CD14-positive monocyte (primary cell): ENCODE data around the gene CTDSPL2. TPM values are rescaled to one million over a fixed set of nuclear protein-coding genes. Genes with fewer than 3 reads are reported as not detected.
"Not testable (repeated sequence)": the region's sequence is repeated elsewhere in the genome, so short reads cannot be mapped to it uniquely, and the experiment has no call there.

Experiments
- DNase-seq, 3 donors: peaks; one replicate each; pipeline ENCODE4 v3.0.0-alpha.2; 2011 to 2022
- H2AFZ ChIP-seq: 2 replicates; pipeline ENCODE4 v1.6.0; 2012; ENCODE audit warnings: mild to moderate bottlenecking, low read depth, low read length, inconsistent platforms; ENCODE audit not compliant: insufficient read depth, poor library complexity, severe bottlenecking
- H3K27ac ChIP-seq, 2 donors: 1 replicate in 1 of 2; 2 replicates in 1 of 2; pipeline ENCODE4 v1.5.1; 2012 to 2013; ENCODE audit warnings: low read length in 2 of 2, control low read depth in 1 of 2, inconsistent platforms in 1 of 2, low read depth in 1 of 2, mild to moderate bottlenecking in 1 of 2
- H3K27me3 ChIP-seq, 2 donors: one replicate each; pipeline versions ENCODE4 v1.6.0 to v1.6.1; 2011 to 2013; ENCODE audit warnings: low read length in 2 of 2; ENCODE audit not compliant: control insufficient read depth in 2 of 2, insufficient read depth in 2 of 2
- H3K36me3 ChIP-seq, 2 donors: replicated peaks in 1 of 2; 1 replicate in 1 of 2; 2 replicates in 1 of 2; pipeline versions ENCODE4 v1.5.1 to v1.6.1; 2012 to 2013; ENCODE audit warnings: low read length in 2 of 2, control low read depth in 1 of 2, inconsistent platforms in 1 of 2, mild to moderate bottlenecking in 1 of 2; ENCODE audit not compliant: insufficient read depth in 2 of 2, control insufficient read depth in 1 of 2
- H3K4me1 ChIP-seq, 2 donors: 1 replicate in 1 of 2; 2 replicates in 1 of 2; pipeline versions ENCODE4 v1.5.1 to v1.6.1; 2012 to 2013; ENCODE audit warnings: low read length in 2 of 2, control low read depth in 1 of 2, inconsistent platforms in 1 of 2, mild to moderate bottlenecking in 1 of 2, moderate library complexity in 1 of 2; ENCODE audit not compliant: insufficient read depth in 2 of 2, control insufficient read depth in 1 of 2
- H3K4me2 ChIP-seq: replicated peaks from 2 replicates; pipeline ENCODE3; 2012; ENCODE audit warnings: low read length, moderate library complexity, mild to moderate bottlenecking; ENCODE audit not compliant: poor library complexity, severe bottlenecking; ENCODE audit errors: extremely low read depth
- H3K4me3 ChIP-seq, 3 experiments: fragments of 200-600 bp in 1 of 3; sonication (generic) in 1 of 3; replicated peaks in 1 of 3; 1 replicate in 2 of 3; 2 replicates in 1 of 3; pipeline ENCODE4 v1.5.1; 2011 to 2013; ENCODE audit warnings: low read length in 3 of 3, mild to moderate bottlenecking in 3 of 3, control low read depth in 2 of 3, low read depth in 2 of 3, inconsistent platforms in 1 of 3, moderate library complexity in 1 of 3
- H3K79me2 ChIP-seq: 2 replicates; pipeline ENCODE4 v1.6.0; 2012; ENCODE audit warnings: mild to moderate bottlenecking, control low read depth, inconsistent platforms, low read length, moderate library complexity; ENCODE audit not compliant: insufficient read depth
- H3K9ac ChIP-seq: 2 replicates; pipeline ENCODE4 v1.6.0; 2017; ENCODE audit warnings: low read length, mild to moderate bottlenecking; ENCODE audit not compliant: insufficient read depth, poor library complexity, severe bottlenecking
- H3K9me3 ChIP-seq, 2 donors: replicated peaks in 1 of 2; 1 replicate in 1 of 2; 2 replicates in 1 of 2; pipeline versions ENCODE4 v1.5.1 to v1.6.1; 2012 to 2013; ENCODE audit warnings: low read length in 2 of 2, control low read depth in 1 of 2; ENCODE audit not compliant: control insufficient read depth in 1 of 2, insufficient read depth in 1 of 2
- H4K20me1 ChIP-seq: 2 replicates; pipeline ENCODE4 v1.6.0; 2012; ENCODE audit warnings: mild to moderate bottlenecking, low read length, control low read depth, moderate library complexity; ENCODE audit not compliant: insufficient read depth
- H3K27ac Mint-ChIP-seq, 7 donors: one replicate each; pipeline ENCODE4 v1.8.0; 2020; ENCODE audit warnings: mild to moderate bottlenecking in 7 of 7, mixed read lengths in 7 of 7, moderate library complexity in 6 of 7, inconsistent platforms in 2 of 7
- H3K27me3 Mint-ChIP-seq, 3 donors: one replicate each; pipeline ENCODE4 v1.8.0; 2021 to 2022; ENCODE audit warnings: low read depth in 3 of 3, mild to moderate bottlenecking in 3 of 3, mixed read lengths in 3 of 3, moderate library complexity in 3 of 3, inconsistent platforms in 1 of 3
- H3K36me3 Mint-ChIP-seq, 2 donors: one replicate each; pipeline ENCODE4 v1.8.0; 2020; ENCODE audit warnings: mixed read lengths in 2 of 2, inconsistent platforms in 1 of 2, mild to moderate bottlenecking in 1 of 2
- H3K4me1 Mint-ChIP-seq: one replicate; pipeline ENCODE4 v1.8.0; 2020; ENCODE audit warnings: mild to moderate bottlenecking, mixed read lengths
- H3K4me3 Mint-ChIP-seq, 2 donors: one replicate each; pipeline ENCODE4 v1.8.0; 2020; ENCODE audit warnings: mild to moderate bottlenecking in 2 of 2, mixed read lengths in 2 of 2, moderate library complexity in 1 of 2
- H3K9me3 Mint-ChIP-seq, 7 donors: one replicate each; pipeline ENCODE4 v1.8.0; 2020 to 2022; ENCODE audit warnings: mixed read lengths in 7 of 7, mild to moderate bottlenecking in 6 of 7, moderate library complexity in 6 of 7, inconsistent platforms in 2 of 7
- CTCF ChIP-seq: fragments of 200-600 bp; IDR thresholded peaks from one replicate; pipeline ENCODE4 v1.8.0; 2022; ENCODE audit warnings: antibody characterized with exemption, mild to moderate bottlenecking
- WGBS: methylation state at CpG from one replicate; pipeline ENCODE4 v1.1.5; 2013; ENCODE audit warnings: missing lambda C conversion rate; ENCODE audit not compliant: insufficient coverage; 5-methylcytosine and 5-hydroxymethylcytosine counted together
- intact Hi-C, 2 donors: fragments of 100-400 bp; cut with micrococcal nuclease; formaldehyde crosslinking; loops; one replicate each; pipeline versions ENCODE4 v1.15.0 to v1.15.1; 2023
- polyA plus RNA-seq, 3 donors: library from polyadenylated mRNA; depleted of rRNA in 1 of 3; unstranded in 2 of 3; stranded (reverse) in 1 of 3; fragments of 300-500 nt in 2 of 3; fragments of >200 nt in 1 of 3; fragmentation: Illumina TruSeq in 2 of 3; gene quantifications; 1 replicate in 2 of 3; 2 replicates in 1 of 3; pipeline ENCODE4 v1.2.3, GENCODE V29; 2012 to 2021

CTDSPL2 gene
- polyA plus RNA-seq, 3 donors: 18.1 to 31.4 (median 24.5) TPM

- no peak for DNase-seq
- Histone ChIP-seq H3K9me3 (no peaks in the 10 kb centered on the region), H3K36me3 (peaks cover 11 to 24% of the 10 kb centered on the region in 2 donors), H3K4me2 (no peak overlapping the region), H2AFZ (no peak overlapping the region), H3K79me2 (peaks cover 6% of the 10 kb centered on the region), H3K4me3 (no peak overlapping the region), H3K4me1 (peaks cover 1 to 4% of the 10 kb centered on the region in 2 donors), H3K27ac (no peak overlapping the region), H4K20me1 (no peaks in the 10 kb centered on the region), H3K27me3 (no peaks in the 10 kb centered on the region), H3K9ac (no peak overlapping the region)
- Mint-ChIP-seq H3K36me3 (peaks cover 15 to 23% of the 10 kb centered on the region in 2 donors), H3K27ac (peak overlapping the region in 1 of 7 donors; percentile 73), H3K27me3 (peaks cover 0 to 2% (median 0%) of the 10 kb centered on the region in 3 donors), H3K4me3 (no peak overlapping the region), H3K4me1 (peaks cover 5% of the 10 kb centered on the region), H3K9me3 (peaks cover 0 to 3% (median 0%) of the 10 kb centered on the region in 7 donors)
- no peak for TF ChIP-seq CTCF
- intact Hi-C loops: loop anchor here in 1 of 2 donors (10.0 kb wide), 1 partner anchor 246 kb away; the partner anchor contains the start of gene GOLM2
- 100% methylated on average over 1 of the region's 3 CpGs for WGBS
Observed at GRCh38 chr15:44530653-44531052, 103.2 kb downstream of the CTDSPL2 start.

- not testable (repeated sequence) for H3K36me3 ChIP-seq, H3K9me3 ChIP-seq, H3K4me3 Mint-ChIP-seq, H4K20me1 ChIP-seq, H3K9me3 Mint-ChIP-seq, H3K4me1 Mint-ChIP-seq, H3K9ac ChIP-seq, H3K27me3 ChIP-seq, H3K4me2 ChIP-seq, H3K27ac ChIP-seq, H2AFZ ChIP-seq, DNase-seq, H3K27me3 Mint-ChIP-seq, H3K4me3 ChIP-seq
- peaks cover 12% of the 10 kb centered on the region for H3K79me2 ChIP-seq
- 95% methylated on average over 4 of the region's 5 CpGs for WGBS
- H3K4me1 ChIP-seq: peaks cover 6 to 11% of the 10 kb centered on the region in 2 donors
- intact Hi-C loops: loop anchor here in 1 of 2 donors (10.0 kb wide), 1 partner anchor 247 kb away; the partner anchor contains the start of gene GOLM2
- Mint-ChIP-seq H3K27ac (peak overlapping the region in 1 of 7 donors; percentile 40), H3K36me3 (peaks cover 8 to 14% of the 10 kb centered on the region in 2 donors)
- TF ChIP-seq CTCF: peak; percentile 10
Observed at GRCh38 chr15:44532275-44532674, 104.8 kb downstream of the CTDSPL2 start.
